Measurements from ENCODE around the gene TLE3. TPM values are rescaled to one million over a fixed set of nuclear protein-coding genes. Genes with fewer than 3 reads are reported as not detected.

TLE3 gene
- total and polyA plus RNA-seq, 2 experiments from 2014 or later: 21.2 to 45.9 TPM

DNA sequence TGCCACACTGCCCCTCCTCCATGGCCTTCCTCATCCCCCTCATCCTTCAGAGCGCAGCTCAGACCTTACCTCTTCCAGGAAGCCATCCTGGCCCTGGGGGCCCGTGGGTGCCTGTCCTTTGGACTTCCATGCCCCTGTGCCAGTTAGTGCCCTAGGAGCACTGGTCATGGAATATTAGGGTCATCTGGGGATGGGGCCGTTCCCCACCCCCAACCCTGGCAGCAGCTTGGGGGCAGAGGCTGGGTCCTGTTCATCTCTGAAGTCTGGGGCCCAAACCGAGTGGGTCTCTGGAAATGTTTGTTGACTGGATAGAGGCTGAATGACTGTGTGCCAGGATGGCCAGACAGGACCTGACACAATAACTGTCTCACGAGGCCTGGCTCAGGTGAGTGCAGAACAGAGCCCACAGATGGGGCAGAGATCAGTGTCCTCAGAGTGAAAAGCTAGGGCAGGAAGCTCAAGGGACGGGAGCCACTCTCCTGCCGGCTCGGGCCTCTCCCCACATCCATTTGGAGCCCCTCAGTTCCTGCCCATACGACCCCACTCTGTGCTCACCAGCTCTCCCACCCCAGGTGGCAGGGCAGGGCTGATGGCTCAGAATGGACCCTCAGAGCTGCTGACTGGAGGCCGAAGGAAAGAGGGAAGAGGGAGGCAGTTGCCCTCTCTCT is 62.5 kb downstream of the TLE3 start:
- no peaks in the 10 kb centered on the region for H4K20me1 ChIP-seq (ENCODE audit: insufficient read depth, poor library complexity, severe bottlenecking)
- H3K4me2 ChIP-seq: no peak overlapping the region
- no peak overlapping the region for H2AFZ ChIP-seq
- no peaks in the 10 kb centered on the region for H3K79me2 ChIP-seq
- no peaks in the 10 kb centered on the region for H3K36me3 ChIP-seq (replicated peaks; ENCODE audit: insufficient read depth, low read depth)
- no peak for DNase-seq (ENCODE audit: low spot score)
- no peaks in the 10 kb centered on the region for H3K4me1 ChIP-seq (ENCODE audit: insufficient read depth)
- H3K9me2 ChIP-seq (replicated peaks; ENCODE audit: insufficient read depth): no peaks in the 10 kb centered on the region
- H3K27ac ChIP-seq: no peak overlapping the region
- H3K9me3 ChIP-seq (ENCODE audit: low read depth): no peaks in the 10 kb centered on the region
- no peaks in the 10 kb centered on the region for H3K27me3 ChIP-seq
- no peak overlapping the region for H3K4me3 ChIP-seq
- 94% methylated on average over 10 of the region's 10 CpGs for WGBS (ENCODE audit: low lambda C conversion rate, missing lambda C conversion rate)
- TF ChIP-seq EZH2phosphoT487 (IDR thresholded peaks at IDR 0.05; ENCODE audit: low read depth, severe bottlenecking, unreplicated experiment) (no peak), CTCF (IDR thresholded peaks at IDR 0.05; ENCODE audit: poor library complexity) (no peak), EZH2 (IDR thresholded peaks at IDR 0.05; ENCODE audit: borderline replicate concordance) (no peak)

GRCh38 chr15:70034596-70034995 is 63.1 kb downstream of the TLE3 start:
- no peaks in the 10 kb centered on the region for H3K27me3 ChIP-seq
- 96% methylated on average over 7 of the region's 7 CpGs for WGBS (ENCODE audit: low lambda C conversion rate, missing lambda C conversion rate)

DNA sequence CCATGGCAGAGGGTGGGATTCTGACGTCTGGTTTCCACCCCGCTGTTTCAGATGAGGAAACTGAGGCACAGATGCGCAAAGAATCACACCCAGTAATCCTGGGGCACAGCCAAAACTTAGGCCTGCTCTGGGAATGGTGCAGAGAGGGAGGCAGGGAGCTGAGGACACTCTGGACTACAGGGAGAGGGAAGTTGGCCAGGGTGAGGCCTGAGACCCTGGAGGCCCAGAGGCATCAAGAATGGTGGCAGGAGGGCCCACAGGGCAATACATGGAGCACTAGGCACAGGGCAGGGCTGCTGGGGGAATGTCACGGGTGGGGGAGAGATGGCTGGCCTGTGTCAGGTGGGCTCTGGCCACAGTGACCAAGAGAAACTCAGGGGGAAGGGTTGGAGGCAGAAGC is 63.6 kb downstream of the TLE3 start:
- Histone ChIP-seq H3K9me2 (replicated peaks; ENCODE audit: insufficient read depth) (no peaks in the 10 kb centered on the region), H3K4me2 (no peak overlapping the region), H3K36me3 (replicated peaks; ENCODE audit: insufficient read depth, low read depth) (no peaks in the 10 kb centered on the region), H3K4me3 (no peak overlapping the region), H3K4me1 (ENCODE audit: insufficient read depth) (no peaks in the 10 kb centered on the region), H4K20me1 (ENCODE audit: insufficient read depth, poor library complexity, severe bottlenecking) (no peaks in the 10 kb centered on the region), H2AFZ (no peak overlapping the region), H3K27me3 (no peaks in the 10 kb centered on the region), H3K79me2 (no peaks in the 10 kb centered on the region), H3K27ac (no peak overlapping the region), H3K9me3 (ENCODE audit: low read depth) (no peaks in the 10 kb centered on the region)
- WGBS (ENCODE audit: low lambda C conversion rate, missing lambda C conversion rate): 100% methylated on average over 4 of the region's 4 CpGs
- DNase-seq (ENCODE audit: low spot score): no peak
- TF ChIP-seq EZH2 (IDR thresholded peaks at IDR 0.05; ENCODE audit: borderline replicate concordance): no peak
- TF ChIP-seq EZH2phosphoT487 (IDR thresholded peaks at IDR 0.05; ENCODE audit: low read depth, severe bottlenecking, unreplicated experiment): no peak
- no peak for TF ChIP-seq CTCF (IDR thresholded peaks at IDR 0.05; ENCODE audit: poor library complexity)

More at GRCh38 chr15:70034596-70034995, 63.1 kb downstream of the TLE3 start:
- no peaks in the 10 kb centered on the region for H3K4me1 ChIP-seq (ENCODE audit: insufficient read depth)
- no peak for DNase-seq (ENCODE audit: low spot score)
- no peak overlapping the region for H3K4me3 ChIP-seq
- H3K9me3 ChIP-seq (ENCODE audit: low read depth): no peaks in the 10 kb centered on the region
- no peaks in the 10 kb centered on the region for H4K20me1 ChIP-seq (ENCODE audit: insufficient read depth, poor library complexity, severe bottlenecking)
- H3K4me2 ChIP-seq: no peak overlapping the region
- no peaks in the 10 kb centered on the region for H3K79me2 ChIP-seq
- H2AFZ ChIP-seq: no peak overlapping the region
- H3K36me3 ChIP-seq (replicated peaks; ENCODE audit: insufficient read depth, low read depth): no peaks in the 10 kb centered on the region
- H3K9me2 ChIP-seq (replicated peaks; ENCODE audit: insufficient read depth): no peaks in the 10 kb centered on the region
- H3K27ac ChIP-seq: no peak overlapping the region
- TF ChIP-seq EZH2phosphoT487 (IDR thresholded peaks at IDR 0.05; ENCODE audit: low read depth, severe bottlenecking, unreplicated experiment) (no peak), EZH2 (IDR thresholded peaks at IDR 0.05; ENCODE audit: borderline replicate concordance) (no peak)

- no peak overlapping the region for H3K4me3 ChIP-seq
- WGBS (ENCODE audit: low lambda C conversion rate, missing lambda C conversion rate): 88% methylated on average over 32 of the region's 35 CpGs
- no peaks in the 10 kb centered on the region for H3K9me2 ChIP-seq (replicated peaks; ENCODE audit: insufficient read depth)
- no peak for DNase-seq (ENCODE audit: low spot score)
- H3K9me3 ChIP-seq (ENCODE audit: low read depth): no peaks in the 10 kb centered on the region
- no peak for TF ChIP-seq EZH2 (IDR thresholded peaks at IDR 0.05; ENCODE audit: borderline replicate concordance)
- TF ChIP-seq CTCF (IDR thresholded peaks at IDR 0.05; ENCODE audit: poor library complexity): no peak
- TF ChIP-seq EZH2phosphoT487 (IDR thresholded peaks at IDR 0.05; ENCODE audit: low read depth, severe bottlenecking, unreplicated experiment): no peak
- H3K4me2 ChIP-seq: no peak overlapping the region
- no peaks in the 10 kb centered on the region for H3K27me3 ChIP-seq
- H3K4me1 ChIP-seq (ENCODE audit: insufficient read depth): no peaks in the 10 kb centered on the region
- H3K27ac ChIP-seq: no peak overlapping the region
- no peaks in the 10 kb centered on the region for H3K36me3 ChIP-seq (replicated peaks; ENCODE audit: insufficient read depth, low read depth)
- H2AFZ ChIP-seq: no peak overlapping the region
- no peaks in the 10 kb centered on the region for H4K20me1 ChIP-seq (ENCODE audit: insufficient read depth, poor library complexity, severe bottlenecking)
- H3K79me2 ChIP-seq: no peaks in the 10 kb centered on the region
Observed at GRCh38 chr15:70033529-70034140, 64.1 kb downstream of the TLE3 start.

All from hepatocyte (in vitro differentiated cells).